ENCODE results near the gene LBR.

Gene LBR

GRCh38 chr1:225460737-225461532, 33.1 kb upstream of the LBR start:
- Histone ChIP-seq H3K36me3 (ENCODE audit: insufficient read depth, insufficient read length, low read length) (no peaks in the 10 kb centered on the region), H3K9me3 (ENCODE audit: insufficient read depth, low read length) (0 out of 2 replicates have a peak, but pooled peaks cover 5% of the 10 kb centered on the region), H3K27me3 (ENCODE audit: insufficient read depth, insufficient read length) (no peaks in the 10 kb centered on the region), H3K9ac (ENCODE audit: insufficient read length, low read depth) (peak overlapping the region; percentile 26), H3K4me3 (ENCODE audit: insufficient read length, low read depth) (no peak overlapping the region), H3K4me1 (ENCODE audit: insufficient read depth, insufficient read length) (peaks cover 38% of the 10 kb centered on the region)
- no peak for DNase-seq (ENCODE audit: low read depth, low spot score)
- TF ChIP-seq ZNF274 (IDR thresholded peaks at IDR 0.05; ENCODE audit: low read depth, low read length) (no peak), YY1 (IDR thresholded peaks at IDR 0.05; ENCODE audit: insufficient read depth, insufficient read length) (no peak), SUZ12 (IDR thresholded peaks at IDR 0.05; ENCODE audit: extremely low read depth, insufficient read depth, insufficient read length) (no peak)

- Histone ChIP-seq H3K4me1 (ENCODE audit: insufficient read depth, insufficient read length) (peaks cover 31% of the 10 kb centered on the region), H3K36me3 (ENCODE audit: insufficient read depth, insufficient read length, low read length) (no peaks in the 10 kb centered on the region), H3K9ac (ENCODE audit: insufficient read length, low read depth) (no peak overlapping the region), H3K9me3 (ENCODE audit: insufficient read depth, low read length) (0 out of 2 replicates have a peak, but pooled peaks cover 5% of the 10 kb centered on the region), H3K4me3 (ENCODE audit: insufficient read length, low read depth) (no peak overlapping the region), H3K27me3 (ENCODE audit: insufficient read depth, insufficient read length) (no peaks in the 10 kb centered on the region)
- TF ChIP-seq ZNF274 (IDR thresholded peaks at IDR 0.05; ENCODE audit: low read depth, low read length) (no peak), YY1 (IDR thresholded peaks at IDR 0.05; ENCODE audit: insufficient read depth, insufficient read length) (no peak), SUZ12 (IDR thresholded peaks at IDR 0.05; ENCODE audit: extremely low read depth, insufficient read depth, insufficient read length) (no peak)
- no peak for DNase-seq (ENCODE audit: low read depth, low spot score)
Observed at GRCh38 chr1:225460021-225460736, 32.3 kb upstream of the LBR start.

GRCh38 chr1:225458222-225458631, 30.4 kb upstream of the LBR start:
- no peak overlapping the region for H3K4me3 ChIP-seq (ENCODE audit: insufficient read length, low read depth)
- DNase-seq (ENCODE audit: low read depth, low spot score): no peak
- H3K4me1 ChIP-seq (ENCODE audit: insufficient read depth, insufficient read length): peaks cover 28% of the 10 kb centered on the region
- 0 out of 2 replicates have a peak, but pooled peaks cover 5% of the 10 kb centered on the region for H3K9me3 ChIP-seq (ENCODE audit: insufficient read depth, low read length)
- no peak for TF ChIP-seq SUZ12 (IDR thresholded peaks at IDR 0.05; ENCODE audit: extremely low read depth, insufficient read depth, insufficient read length)
- no peak for TF ChIP-seq YY1 (IDR thresholded peaks at IDR 0.05; ENCODE audit: insufficient read depth, insufficient read length)
- TF ChIP-seq ZNF274 (IDR thresholded peaks at IDR 0.05; ENCODE audit: low read depth, low read length): no peak
- H3K36me3 ChIP-seq (ENCODE audit: insufficient read depth, insufficient read length, low read length): no peaks in the 10 kb centered on the region
- H3K27me3 ChIP-seq (ENCODE audit: insufficient read depth, insufficient read length): no peaks in the 10 kb centered on the region
- H3K9ac ChIP-seq (ENCODE audit: insufficient read length, low read depth): no peak overlapping the region

- 0 out of 2 replicates have a peak, but pooled peaks cover 5% of the 10 kb centered on the region for H3K9me3 ChIP-seq (ENCODE audit: insufficient read depth, low read length)
- H3K27me3 ChIP-seq (ENCODE audit: insufficient read depth, insufficient read length): no peaks in the 10 kb centered on the region
- H3K4me1 ChIP-seq (ENCODE audit: insufficient read depth, insufficient read length): peaks cover 5% of the 10 kb centered on the region
- DNase-seq (ENCODE audit: low read depth, low spot score): no peak
- no peaks in the 10 kb centered on the region for H3K36me3 ChIP-seq (ENCODE audit: insufficient read depth, insufficient read length, low read length)
- no peak overlapping the region for H3K9ac ChIP-seq (ENCODE audit: insufficient read length, low read depth)
- H3K4me3 ChIP-seq (ENCODE audit: insufficient read length, low read depth): no peak overlapping the region
- no peak for TF ChIP-seq YY1 (IDR thresholded peaks at IDR 0.05; ENCODE audit: insufficient read depth, insufficient read length)
Observed at GRCh38 chr1:225454733-225455132, 26.9 kb upstream of the LBR start.

- H3K9ac ChIP-seq (ENCODE audit: insufficient read length, low read depth): no peak overlapping the region
- no peaks in the 10 kb centered on the region for H3K27me3 ChIP-seq (ENCODE audit: insufficient read depth, insufficient read length)
- 0 out of 2 replicates have a peak, but pooled peaks cover 5% of the 10 kb centered on the region for H3K9me3 ChIP-seq (ENCODE audit: insufficient read depth, low read length)
- H3K4me1 ChIP-seq (ENCODE audit: insufficient read depth, insufficient read length): peaks cover 5% of the 10 kb centered on the region
- TF ChIP-seq SUZ12 (IDR thresholded peaks at IDR 0.05; ENCODE audit: extremely low read depth, insufficient read depth, insufficient read length) (no peak), ZNF274 (IDR thresholded peaks at IDR 0.05; ENCODE audit: low read depth, low read length) (no peak), YY1 (IDR thresholded peaks at IDR 0.05; ENCODE audit: insufficient read depth, insufficient read length) (no peak)
- H3K4me3 ChIP-seq (ENCODE audit: insufficient read length, low read depth): no peak overlapping the region
- DNase-seq (ENCODE audit: low read depth, low spot score): no peak
- H3K36me3 ChIP-seq (ENCODE audit: insufficient read depth, insufficient read length, low read length): no peaks in the 10 kb centered on the region
Observed at GRCh38 chr1:225453797-225454648, 26.2 kb upstream of the LBR start.

- Histone ChIP-seq H3K9me3 (ENCODE audit: insufficient read depth, low read length) (0 out of 2 replicates have a peak, but pooled peaks cover 5% of the 10 kb centered on the region), H3K4me3 (ENCODE audit: insufficient read length, low read depth) (no peak overlapping the region), H3K27me3 (ENCODE audit: insufficient read depth, insufficient read length) (peaks cover 3% of the 10 kb centered on the region), H3K9ac (ENCODE audit: insufficient read length, low read depth) (no peak overlapping the region), H3K4me1 (ENCODE audit: insufficient read depth, insufficient read length) (peaks cover 10% of the 10 kb centered on the region), H3K36me3 (ENCODE audit: insufficient read depth, insufficient read length, low read length) (no peaks in the 10 kb centered on the region)
- DNase-seq (ENCODE audit: low read depth, low spot score): no peak
- TF ChIP-seq SUZ12 (IDR thresholded peaks at IDR 0.05; ENCODE audit: extremely low read depth, insufficient read depth, insufficient read length) (no peak), ZNF274 (IDR thresholded peaks at IDR 0.05; ENCODE audit: low read depth, low read length) (no peak), YY1 (IDR thresholded peaks at IDR 0.05; ENCODE audit: insufficient read depth, insufficient read length) (no peak)
Observed at GRCh38 chr1:225451840-225452515, 24.1 kb upstream of the LBR start.

Measured in NT2/D1 (cell line).